Measurements from ENCODE around the gene C13orf46.

GRCh38 chr13:113920606-113921286, 53.1 kb downstream of the C13orf46 start:
- TF ChIP-seq CTCF (optimal IDR thresholded peaks at IDR 0.05 in 1 of 3, IDR thresholded peaks at IDR 0.05 in 1 of 3, conservative IDR thresholded peaks at IDR 0.05 in 1 of 3; ENCODE audit: extremely low read depth in 1 of 3, insufficient read depth in 2 of 3, low read length in 3 of 3) (no peak), EZH2 (IDR thresholded peaks at IDR 0.05; ENCODE audit: low read length) (no peak)
